Chondrocyte (in vitro differentiated cells): ENCODE results near the gene SUZ12. TPM values are rescaled to one million over a fixed set of nuclear protein-coding genes. Genes with fewer than 3 reads are reported as not detected.
A peak's percentile ranks its signal among the peaks of the same experiment; 100 is the strongest.
"Not testable (repeated sequence)": the region's sequence is repeated elsewhere in the genome, so short reads cannot be mapped to it uniquely, and the experiment has no call there.

Source experiments
- DNase-seq: peaks from one replicate; pipeline ENCODE4 v3.0.0; 2021; ENCODE audit warnings: mixed read lengths, low spot score
- H3K27ac Mint-ChIP-seq: one replicate; pipeline ENCODE4 v1.8.0; 2021; ENCODE audit warnings: mild to moderate bottlenecking, moderate library complexity, mixed read lengths; ENCODE audit not compliant: unreplicated experiment
- H3K27me3 Mint-ChIP-seq: 2 replicates; pipeline ENCODE4 v1.8.0; 2021; ENCODE audit warnings: low read depth, mixed read lengths
- H3K36me3 Mint-ChIP-seq: 2 replicates; pipeline ENCODE4 v1.8.0; 2021; ENCODE audit warnings: low read depth, mixed read lengths
- H3K4me1 Mint-ChIP-seq: 2 replicates; pipeline ENCODE4 v1.8.0; 2021; ENCODE audit warnings: low read depth, mild to moderate bottlenecking, mixed read lengths
- H3K4me3 Mint-ChIP-seq: one replicate; pipeline ENCODE4 v1.8.0; 2021; ENCODE audit warnings: mild to moderate bottlenecking, moderate library complexity, mixed read lengths; ENCODE audit not compliant: unreplicated experiment
- H3K9me3 Mint-ChIP-seq: 2 replicates; pipeline ENCODE4 v1.8.0; 2021; ENCODE audit warnings: low read depth, mixed read lengths
- total RNA-seq: library from RNA; stranded (reverse); gene quantifications from 3 replicates; pipeline ENCODE4 v1.2.1, GENCODE V29; 2021
- TF ChIP-seq, protein P1 (sequence below): fragments of 200-600 bp; sonication (generic); IDR thresholded peaks from 2 replicates; pipeline ENCODE4 v1.5.0; 2021; ENCODE audit warnings: antibody characterized with exemption, mild to moderate bottlenecking, moderate library complexity

Gene SUZ12
- total RNA-seq, 1 donor from 2014 or later = 19.5 TPM

- TF ChIP-seq, protein P1, sequence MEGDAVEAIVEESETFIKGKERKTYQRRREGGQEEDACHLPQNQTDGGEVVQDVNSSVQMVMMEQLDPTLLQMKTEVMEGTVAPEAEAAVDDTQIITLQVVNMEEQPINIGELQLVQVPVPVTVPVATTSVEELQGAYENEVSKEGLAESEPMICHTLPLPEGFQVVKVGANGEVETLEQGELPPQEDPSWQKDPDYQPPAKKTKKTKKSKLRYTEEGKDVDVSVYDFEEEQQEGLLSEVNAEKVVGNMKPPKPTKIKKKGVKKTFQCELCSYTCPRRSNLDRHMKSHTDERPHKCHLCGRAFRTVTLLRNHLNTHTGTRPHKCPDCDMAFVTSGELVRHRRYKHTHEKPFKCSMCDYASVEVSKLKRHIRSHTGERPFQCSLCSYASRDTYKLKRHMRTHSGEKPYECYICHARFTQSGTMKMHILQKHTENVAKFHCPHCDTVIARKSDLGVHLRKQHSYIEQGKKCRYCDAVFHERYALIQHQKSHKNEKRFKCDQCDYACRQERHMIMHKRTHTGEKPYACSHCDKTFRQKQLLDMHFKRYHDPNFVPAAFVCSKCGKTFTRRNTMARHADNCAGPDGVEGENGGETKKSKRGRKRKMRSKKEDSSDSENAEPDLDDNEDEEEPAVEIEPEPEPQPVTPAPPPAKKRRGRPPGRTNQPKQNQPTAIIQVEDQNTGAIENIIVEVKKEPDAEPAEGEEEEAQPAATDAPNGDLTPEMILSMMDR = no peak
- Mint-ChIP-seq H3K9me3 (no peaks in the 10 kb centered on the region), H3K4me3 (no peak overlapping the region), H3K27ac (peak overlapping the region; percentile 37), H3K4me1 (peaks cover 15% of the 10 kb centered on the region), H3K36me3 (no peaks in the 10 kb centered on the region), H3K27me3 (peaks cover 3% of the 10 kb centered on the region)
- DNase-seq = no peak
These were observed 29.4 kb upstream of the SUZ12 start for GRCh38 chr17:31907342-31907962.

GRCh38 chr17:31908386-31908785 is 28.4 kb upstream of the SUZ12 start:
- no peak overlapping the region for H3K27ac Mint-ChIP-seq
- peaks cover 15% of the 10 kb centered on the region for H3K4me1 Mint-ChIP-seq
- no peak overlapping the region for H3K4me3 Mint-ChIP-seq
- no peaks in the 10 kb centered on the region for H3K9me3 Mint-ChIP-seq
- TF ChIP-seq, protein P1 = no peak
- no peak for DNase-seq
- H3K36me3 Mint-ChIP-seq = no peaks in the 10 kb centered on the region
- H3K27me3 Mint-ChIP-seq = peaks cover 3% of the 10 kb centered on the region

DNA sequence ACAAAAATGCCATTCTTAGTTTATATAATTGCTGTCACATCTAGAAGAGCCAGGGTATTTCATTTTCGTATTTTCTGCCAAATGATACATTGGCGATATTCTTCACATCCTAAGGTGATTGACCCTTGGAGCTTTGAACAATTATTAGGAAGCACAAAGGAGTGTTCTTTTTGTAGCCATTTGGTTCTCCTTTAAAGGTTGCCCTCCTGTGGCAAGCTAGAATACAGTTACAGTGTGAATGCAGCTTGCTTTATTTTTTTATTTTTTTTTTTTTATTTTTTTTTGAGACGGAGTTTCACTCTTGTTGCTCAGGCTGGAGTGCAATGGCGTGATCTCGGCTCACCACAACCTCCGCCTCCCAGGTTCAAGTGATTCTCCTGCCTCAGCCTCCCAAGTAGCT is 24.1 kb upstream of the SUZ12 start:
- TF ChIP-seq, protein P1 = peak; percentile 75
- H3K36me3 Mint-ChIP-seq, H3K4me3 Mint-ChIP-seq, H3K27me3 Mint-ChIP-seq, DNase-seq, H3K9me3 Mint-ChIP-seq, H3K27ac Mint-ChIP-seq: not testable (repeated sequence)
- H3K4me1 Mint-ChIP-seq = peaks cover 15% of the 10 kb centered on the region

DNA sequence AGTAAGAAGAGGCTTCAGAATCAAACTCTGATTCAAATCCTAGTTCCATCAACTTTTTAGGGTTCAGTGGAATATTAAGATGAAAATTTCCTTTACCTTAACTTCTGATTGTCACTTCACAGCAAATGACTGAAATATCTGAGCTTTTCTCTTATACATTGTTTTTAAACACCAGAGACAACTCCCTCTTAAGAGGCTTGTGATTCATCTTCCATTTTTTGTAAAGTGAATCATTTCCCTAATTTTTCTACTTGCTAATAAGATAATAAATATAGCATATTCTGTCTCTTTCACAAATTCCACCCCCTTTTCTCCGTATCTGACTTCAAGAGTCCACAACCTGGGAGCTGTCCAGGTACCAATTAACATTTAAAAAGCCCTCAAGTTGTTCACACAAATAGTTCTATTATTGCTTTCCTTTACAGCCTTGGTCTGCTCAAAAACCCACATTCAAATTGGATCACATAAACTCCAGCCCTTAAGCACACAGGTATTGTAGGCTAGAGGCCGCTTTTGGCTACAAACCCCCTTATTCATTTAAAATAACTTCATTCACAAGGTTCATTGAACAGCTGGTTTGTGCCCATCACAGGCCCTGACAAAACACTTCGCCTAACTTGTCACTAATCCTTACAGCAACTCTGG is 21.2 kb upstream of the SUZ12 start:
- Mint-ChIP-seq H3K27ac (no peak overlapping the region), H3K4me1 (peaks cover 26% of the 10 kb centered on the region), H3K9me3 (no peaks in the 10 kb centered on the region), H3K27me3 (no peaks in the 10 kb centered on the region), H3K36me3 (no peaks in the 10 kb centered on the region), H3K4me3 (no peak overlapping the region)
- no peak for DNase-seq
- TF ChIP-seq, protein P1 = no peak

- no peaks in the 10 kb centered on the region for H3K27me3 Mint-ChIP-seq
- DNase-seq = peak; percentile 88
- H3K4me3 Mint-ChIP-seq = no peak overlapping the region
- H3K27ac Mint-ChIP-seq = no peak overlapping the region
- H3K36me3 Mint-ChIP-seq = no peaks in the 10 kb centered on the region
- peaks cover 26% of the 10 kb centered on the region for H3K4me1 Mint-ChIP-seq
- TF ChIP-seq, protein P1 = no peak
- H3K9me3 Mint-ChIP-seq = no peaks in the 10 kb centered on the region
These were observed 20.2 kb upstream of the SUZ12 start for GRCh38 chr17:31916491-31917064.
